Fibroblast of the aortic adventitia (primary cell): ENCODE results near the gene FLOT1. TPM values are rescaled to one million over a fixed set of nuclear protein-coding genes. Genes with fewer than 3 reads are reported as not detected.

Experiments
- DNase-seq: peaks from one replicate; pipeline ENCODE4 v3.0.0-alpha.2; 2010; ENCODE audit warnings: low read depth
- H3K4me3 ChIP-seq: 2 replicates; pipeline ENCODE4 v1.5.1; 2011; ENCODE audit warnings: low read depth, mild to moderate bottlenecking, control low read depth, low read length, moderate library complexity
- CTCF ChIP-seq: IDR thresholded peaks from 2 replicates; pipeline ENCODE4 v1.5.1; 2011; ENCODE audit warnings: mild to moderate bottlenecking, low read length, control low read depth, inconsistent platforms; ENCODE audit not compliant: insufficient read depth
- total RNA-seq: library from RNA; depleted of rRNA; stranded (reverse); fragments of >200 nt; gene quantifications from 2 replicates; pipeline ENCODE4 v1.2.3, GENCODE V29; 2012; ENCODE audit warnings: low replicate concordance

The FLOT1 gene
- total RNA-seq, 1 donor, result 109 TPM

- no peak for TF ChIP-seq CTCF
Measured at GRCh38 chr6:30735668-30736314, 6.7 kb downstream of the FLOT1 start.

GRCh38 chr6:30732237-30732943 lies 10.1 kb downstream of the FLOT1 start:
- DNase-seq, result no peak
- no peak for TF ChIP-seq CTCF
- H3K4me3 ChIP-seq, result no peak overlapping the region

More at GRCh38 chr6:30735668-30736314, 6.7 kb downstream of the FLOT1 start:
- DNase-seq, result no peak
- no peak overlapping the region for H3K4me3 ChIP-seq

- no peak for DNase-seq
- no peak overlapping the region for H3K4me3 ChIP-seq
- peak; percentile 40 for TF ChIP-seq CTCF
Measured at GRCh38 chr6:30730601-30731435, 11.7 kb downstream of the FLOT1 start.

- TF ChIP-seq CTCF, result peak; percentile 44
- H3K4me3 ChIP-seq, result no peak overlapping the region
- DNase-seq, result peak; percentile 65
Measured at GRCh38 chr6:30727920-30728553, 14.4 kb downstream of the FLOT1 start.

- TF ChIP-seq CTCF, result no peak
- no peak for DNase-seq
- no peak overlapping the region for H3K4me3 ChIP-seq
Measured at GRCh38 chr6:30726506-30727413, 15.7 kb downstream of the FLOT1 start.
